ENCODE results near the gene BTBD6. TPM values are rescaled to one million over a fixed set of nuclear protein-coding genes. Genes with fewer than 3 reads are reported as not detected.

Gene BTBD6
- total RNA-seq, 6 experiments from 2014 or later: 44.3 to 58.6 (median 53.2) TPM

GRCh38 chr14:105201156-105201924 lies 47.0 kb upstream of the BTBD6 start:
- H3K4me1 Mint-ChIP-seq (ENCODE audit: low read depth): peaks cover 10% of the 10 kb centered on the region
- peak; percentile 25; the same call in 1 of the 2 replicates for TF ChIP-seq CTCF (IDR thresholded peaks at IDR 0.05)
- peaks cover 9% of the 10 kb centered on the region for H3K27me3 Mint-ChIP-seq (ENCODE audit: insufficient read depth)
- H3K36me3 Mint-ChIP-seq (ENCODE audit: low read depth): no peaks in the 10 kb centered on the region
- no peak overlapping the region for H3K4me3 Mint-ChIP-seq
- DNase-seq: no peak
- H3K27ac Mint-ChIP-seq: no peak overlapping the region
- H3K9me3 Mint-ChIP-seq: no peaks in the 10 kb centered on the region

DNA sequence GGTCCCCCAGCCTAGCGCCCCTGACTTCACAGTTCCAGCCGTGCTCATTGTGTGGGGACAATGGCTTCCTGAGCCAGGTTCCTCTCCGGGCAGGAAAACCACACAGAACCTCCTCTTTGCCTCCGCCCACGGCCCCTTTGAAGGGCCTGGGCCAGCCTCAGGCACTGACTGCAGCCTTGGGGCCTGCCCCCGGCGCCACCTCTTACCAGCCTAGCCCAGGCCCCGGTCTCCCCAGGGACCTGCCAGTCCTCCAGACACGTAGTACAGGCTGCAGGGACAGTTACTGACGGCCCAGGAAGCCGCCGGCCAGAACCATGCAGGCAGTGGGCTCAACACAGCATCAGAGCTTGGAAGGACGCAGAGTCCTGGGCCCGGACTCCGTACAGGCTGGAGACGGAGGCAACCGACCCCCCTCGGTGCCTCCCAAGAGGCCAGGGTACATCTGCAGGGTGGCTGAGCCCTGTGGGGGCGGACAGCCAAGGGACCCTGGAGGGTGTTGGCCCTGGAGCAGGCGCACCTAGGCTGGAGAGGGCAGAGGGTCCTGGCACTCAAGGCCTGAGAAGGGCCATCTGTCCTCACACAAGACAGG lies 46.3 kb upstream of the BTBD6 start:
- Mint-ChIP-seq H3K36me3 (ENCODE audit: low read depth) (no peaks in the 10 kb centered on the region), H3K27me3 (ENCODE audit: insufficient read depth) (peaks cover 9% of the 10 kb centered on the region), H3K4me1 (ENCODE audit: low read depth) (peaks cover 10% of the 10 kb centered on the region), H3K4me3 (no peak overlapping the region), H3K27ac (no peak overlapping the region), H3K9me3 (no peaks in the 10 kb centered on the region)
- no peak for TF ChIP-seq CTCF (IDR thresholded peaks at IDR 0.05)
- DNase-seq: no peak

DNA sequence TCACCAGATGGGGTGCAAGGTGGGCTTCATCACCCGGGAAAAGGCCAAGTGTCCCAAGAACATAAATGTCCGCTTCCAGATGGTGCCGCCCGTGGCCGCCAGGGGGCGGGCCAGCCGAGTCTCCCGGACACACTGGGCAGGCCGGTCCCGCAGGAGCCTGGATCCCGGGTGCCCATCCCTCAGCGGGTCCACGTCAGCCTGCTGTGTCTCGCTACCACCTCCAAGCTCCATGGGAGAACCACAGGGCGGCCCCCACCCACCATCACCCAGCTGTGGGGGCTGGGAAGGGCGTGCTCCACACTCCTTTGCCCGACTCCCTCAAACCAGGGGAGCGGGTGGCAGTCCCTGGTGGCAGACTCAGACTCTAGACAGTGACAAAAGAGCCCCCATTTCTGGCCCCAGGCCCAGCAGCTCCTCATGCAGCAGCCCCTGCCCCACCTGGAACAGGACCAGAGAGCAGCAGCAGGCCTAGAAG lies 45.2 kb upstream of the BTBD6 start:
- peak; percentile 59 for DNase-seq
- no peak overlapping the region for H3K27ac Mint-ChIP-seq
- peak overlapping the region; percentile 26; the same call in 1 of the 2 replicates for H3K4me3 Mint-ChIP-seq
- H3K27me3 Mint-ChIP-seq (ENCODE audit: insufficient read depth): peaks cover 9% of the 10 kb centered on the region
- peaks cover 10% of the 10 kb centered on the region for H3K4me1 Mint-ChIP-seq (ENCODE audit: low read depth)
- H3K36me3 Mint-ChIP-seq (ENCODE audit: low read depth): no peaks in the 10 kb centered on the region
- TF ChIP-seq CTCF (IDR thresholded peaks at IDR 0.05): peak; percentile 99
- no peaks in the 10 kb centered on the region for H3K9me3 Mint-ChIP-seq

DNA sequence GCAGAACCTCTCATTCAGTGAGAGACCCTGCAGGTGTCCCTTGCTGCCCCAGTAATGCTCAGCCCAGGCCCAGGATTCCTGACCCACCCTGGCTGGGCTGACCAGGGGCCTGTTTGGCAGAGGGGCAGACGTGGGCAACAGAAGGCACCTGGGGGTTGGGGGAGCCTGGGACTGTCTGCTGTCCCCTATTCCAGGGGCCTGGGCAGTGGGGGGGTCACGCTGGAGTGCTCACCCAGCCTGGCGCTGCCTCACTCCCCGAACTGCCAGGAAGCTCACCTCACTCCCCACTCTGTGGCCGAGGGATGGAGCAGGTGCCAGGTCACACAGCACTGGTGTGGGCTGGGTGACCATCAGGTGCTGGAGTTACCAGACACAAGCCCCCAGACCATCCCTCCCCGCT lies 44.6 kb upstream of the BTBD6 start:
- no peak overlapping the region for H3K27ac Mint-ChIP-seq
- peaks cover 8% of the 10 kb centered on the region for H3K27me3 Mint-ChIP-seq (ENCODE audit: insufficient read depth)
- H3K36me3 Mint-ChIP-seq (ENCODE audit: low read depth): no peaks in the 10 kb centered on the region
- no peak overlapping the region for H3K4me3 Mint-ChIP-seq
- peaks cover 9% of the 10 kb centered on the region for H3K4me1 Mint-ChIP-seq (ENCODE audit: low read depth)
- H3K9me3 Mint-ChIP-seq: no peaks in the 10 kb centered on the region
- DNase-seq: no peak
- no peak for TF ChIP-seq CTCF (IDR thresholded peaks at IDR 0.05)

- no peak overlapping the region for H3K27ac Mint-ChIP-seq
- H3K27me3 Mint-ChIP-seq (ENCODE audit: insufficient read depth): peaks cover 7% of the 10 kb centered on the region
- no peak for DNase-seq
- H3K4me1 Mint-ChIP-seq (ENCODE audit: low read depth): peaks cover 3% of the 10 kb centered on the region
- no peak for TF ChIP-seq CTCF (IDR thresholded peaks at IDR 0.05)
- H3K9me3 Mint-ChIP-seq: no peaks in the 10 kb centered on the region
- H3K4me3 Mint-ChIP-seq: no peak overlapping the region
- H3K36me3 Mint-ChIP-seq (ENCODE audit: low read depth): no peaks in the 10 kb centered on the region
These were observed 44.0 kb upstream of the BTBD6 start for GRCh38 chr14:105204206-105204930.

Measured in HFFc6 (cell line).